GM21717 (cell line): ENCODE data around the gene P2RY6.
"Not testable (repeated sequence)": the region's sequence is repeated elsewhere in the genome, so short reads cannot be mapped to it uniquely, and the experiment has no call there.

Source experiments
- ATAC-seq: cut with Tn5 transposase; IDR thresholded peaks from one replicate; pipeline ENCODE4 v1.9.1; 2021; ENCODE audit warnings: mild to moderate bottlenecking, moderate library complexity; ENCODE audit not compliant: unreplicated experiment

The P2RY6 gene

DNA sequence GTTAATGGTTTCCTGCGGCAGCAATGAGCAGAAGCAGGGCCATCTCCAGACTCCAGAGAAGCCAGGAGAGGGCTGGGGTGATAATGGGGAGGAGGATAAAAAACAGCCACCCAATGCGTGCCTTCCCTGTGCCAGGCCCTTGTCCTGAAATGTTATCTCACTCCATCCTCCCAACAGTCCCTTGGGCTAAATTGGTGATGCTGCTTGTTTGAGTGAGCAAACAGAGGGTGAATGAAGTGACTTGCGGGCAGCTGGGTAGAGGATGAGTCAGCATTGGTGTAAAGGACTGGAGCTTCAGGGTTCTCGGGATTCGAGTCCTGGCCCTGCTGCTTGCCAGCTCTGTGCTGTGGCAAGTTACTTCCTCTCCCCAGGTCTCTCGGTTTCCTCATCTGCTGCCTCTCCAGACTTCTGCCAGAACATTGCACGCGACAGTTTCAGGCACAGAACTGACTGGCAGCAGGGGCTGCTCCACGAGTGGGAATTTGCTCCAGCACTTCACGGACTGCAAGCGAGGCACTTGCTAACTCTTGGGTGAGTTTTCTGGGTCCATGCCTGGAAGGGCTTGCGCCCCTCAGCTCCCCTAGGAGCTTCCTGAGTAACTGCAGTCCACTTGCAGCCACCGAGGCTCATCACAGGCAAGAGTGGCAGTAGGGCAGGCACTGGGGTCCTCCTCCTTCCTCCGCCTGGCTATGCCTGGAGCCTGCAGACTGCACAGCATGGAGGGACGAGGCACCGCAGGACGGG lies at the start of gene P2RY6:
P2RY6 (plus strand) TSS at position 403 of the 744 bp plus-strand sequence. CDS start 24,181 bp downstream, outside the sequence.
- no peak for ATAC-seq

DNA sequence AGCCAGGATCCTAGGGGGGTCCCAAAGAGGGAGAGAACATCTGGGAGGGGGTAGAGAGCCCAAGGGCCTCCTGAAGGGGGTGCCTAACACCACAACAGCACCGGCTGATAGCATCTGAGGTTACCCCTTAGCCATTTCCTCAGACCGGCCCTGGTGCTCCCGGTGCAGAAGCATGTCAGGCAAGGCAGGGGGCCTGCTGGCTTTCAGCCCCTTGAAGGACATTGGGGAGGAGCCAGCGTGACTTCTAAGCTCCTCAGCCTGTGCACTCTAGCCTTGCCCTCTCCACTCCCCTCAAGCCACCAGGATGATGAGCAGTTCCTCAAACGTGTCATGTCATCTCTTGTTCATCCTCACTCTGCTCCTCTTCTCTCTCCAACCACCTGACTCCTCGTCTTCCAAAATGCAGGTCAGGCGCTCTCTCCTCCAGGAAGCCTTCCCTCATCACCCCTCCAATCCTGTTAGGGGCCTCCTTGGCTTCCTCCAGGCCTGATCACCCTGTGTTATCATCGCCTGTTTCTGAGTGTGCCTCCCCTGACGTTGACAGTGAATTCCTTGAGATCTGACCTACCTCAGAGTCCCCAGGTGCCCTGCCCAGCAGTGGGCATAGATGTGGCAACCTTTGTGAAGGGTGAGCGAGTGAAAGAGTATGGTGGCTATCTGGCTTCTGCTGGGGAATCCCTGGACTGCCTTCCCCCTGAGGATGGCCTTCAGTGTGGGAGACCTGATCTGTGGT lies 48.0 kb upstream of the P2RY6 start:
- no peak for ATAC-seq

- ATAC-seq, result no peak
These were observed 47.0 kb upstream of the P2RY6 start for GRCh38 chr11:73225001-73225686.

DNA sequence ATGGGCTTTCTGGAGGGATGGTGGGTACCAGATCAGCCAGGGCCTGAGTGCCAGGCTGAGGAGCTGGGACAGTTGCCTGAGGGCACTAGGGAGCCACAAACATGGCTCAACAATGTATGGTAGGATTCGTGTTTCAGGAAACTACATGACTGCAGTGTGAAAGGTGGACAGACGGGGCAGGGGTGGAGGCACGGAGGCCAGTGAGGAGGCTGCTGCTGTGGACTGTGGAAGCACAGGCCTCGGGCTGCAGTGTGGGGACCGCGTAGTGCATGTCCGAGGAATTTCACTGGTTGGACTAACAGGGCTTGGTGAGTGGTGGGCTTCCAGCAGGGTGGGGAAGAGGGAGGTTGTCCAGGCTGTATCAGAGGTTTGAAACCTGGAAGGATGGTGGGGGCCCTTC lies 46.3 kb upstream of the P2RY6 start:
- no peak for ATAC-seq

DNA sequence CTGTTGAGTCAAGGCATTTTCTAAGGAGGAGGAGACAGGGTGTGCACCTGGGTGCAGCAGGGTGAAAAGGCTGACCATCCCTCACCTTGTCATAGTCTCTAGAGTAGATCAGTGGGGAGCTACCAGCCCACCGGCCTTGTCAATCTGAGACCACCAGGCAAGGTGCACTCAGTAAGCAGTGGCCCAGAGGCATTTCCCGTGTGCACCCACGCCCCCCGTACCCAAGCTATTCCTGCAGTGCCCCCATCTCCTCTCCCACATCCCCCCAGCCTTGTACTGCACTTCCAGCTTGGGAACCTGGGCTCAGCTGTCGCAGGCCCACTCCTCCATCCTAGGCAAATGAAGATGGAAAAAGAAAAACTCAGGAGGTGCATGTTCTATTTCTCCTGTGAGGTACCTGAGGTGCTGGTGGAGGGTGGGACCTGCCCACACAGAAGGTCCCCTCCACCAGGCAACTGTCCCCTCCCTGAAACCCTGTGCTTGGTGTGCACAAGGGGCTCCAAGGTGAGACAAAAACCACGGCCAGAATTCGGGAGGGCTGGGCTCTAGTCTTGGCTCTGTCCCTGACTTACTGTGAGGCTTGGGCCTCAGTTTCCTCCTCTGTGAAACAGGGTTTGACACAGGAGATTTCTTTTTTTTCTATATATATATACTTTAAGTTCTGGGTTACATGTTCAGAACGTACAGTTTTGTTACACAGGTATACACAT lies 45.7 kb upstream of the P2RY6 start:
- no peak for ATAC-seq

DNA sequence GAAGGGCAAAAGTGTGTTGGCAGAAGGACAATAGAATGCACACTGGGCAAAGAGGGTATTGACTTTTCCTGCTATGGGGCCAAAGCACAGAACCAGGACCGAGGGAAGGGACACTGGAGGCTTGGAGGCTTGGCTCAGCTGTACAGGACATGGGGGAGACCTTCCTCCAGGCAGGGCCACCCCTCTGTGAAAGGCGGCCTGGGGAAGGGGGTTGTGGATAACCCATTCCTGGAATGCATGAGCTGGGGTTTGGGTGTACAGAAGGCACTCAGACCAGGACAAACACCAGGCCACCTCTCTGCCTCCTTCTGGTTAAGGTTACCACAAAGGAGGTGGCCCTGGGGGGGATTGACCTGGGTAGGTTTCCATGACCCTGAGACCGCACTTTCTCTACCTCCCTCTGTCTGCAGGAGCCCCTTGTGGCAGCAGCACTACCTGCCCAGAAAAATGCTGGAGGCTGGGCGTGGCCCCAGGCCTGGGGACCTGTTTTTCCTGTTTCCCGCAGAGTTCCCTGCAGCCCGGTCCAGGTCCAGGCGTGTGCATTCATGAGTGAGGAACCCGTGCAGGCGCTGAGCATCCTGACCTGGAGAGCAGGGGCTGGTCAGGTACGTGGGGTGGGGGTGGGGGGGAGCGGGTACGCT lies 44.4 kb upstream of the P2RY6 start:
- no peak for ATAC-seq

DNA sequence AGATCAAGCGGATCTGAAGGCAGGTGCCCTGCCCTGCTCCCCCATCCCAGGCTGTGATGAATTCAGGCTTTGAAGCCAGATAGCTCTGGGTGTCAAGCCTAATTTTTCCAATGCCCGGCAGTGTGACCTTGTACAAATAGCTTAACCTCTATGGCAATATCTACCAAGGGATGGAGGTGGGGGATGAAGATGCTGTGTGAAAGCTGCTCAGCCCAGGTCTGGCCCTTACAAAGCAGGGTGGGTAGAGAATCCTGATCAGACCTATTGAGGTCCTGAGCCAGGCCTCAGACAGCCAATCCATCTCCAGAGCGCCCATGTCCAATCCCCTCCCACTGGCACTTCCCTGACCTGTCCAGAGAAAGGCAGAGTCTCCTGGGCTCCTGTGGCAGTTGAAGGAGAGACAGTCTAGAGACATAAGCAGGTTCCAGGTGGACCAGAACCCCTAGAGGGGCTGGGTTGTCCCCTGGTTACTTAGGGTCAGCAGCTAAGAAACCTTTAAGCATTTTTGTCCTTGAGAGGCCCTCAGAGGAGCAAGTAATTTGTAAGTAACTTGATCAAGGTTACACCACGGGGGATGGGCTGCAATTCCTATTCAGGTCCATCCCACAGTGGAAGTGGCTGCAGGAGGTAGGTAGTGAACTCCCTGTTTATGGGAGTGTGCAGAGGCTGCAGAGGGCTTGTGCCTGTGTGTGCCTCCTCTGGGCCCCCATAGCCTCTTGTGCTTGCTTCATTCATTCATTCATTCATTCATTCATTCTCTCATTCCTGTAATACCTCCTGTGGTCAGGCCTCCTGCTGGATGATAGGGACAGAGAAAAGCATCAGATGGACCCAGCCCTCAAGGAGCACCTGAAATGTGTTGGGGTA lies 43.6 kb upstream of the P2RY6 start:
- ATAC-seq, result no peak

DNA sequence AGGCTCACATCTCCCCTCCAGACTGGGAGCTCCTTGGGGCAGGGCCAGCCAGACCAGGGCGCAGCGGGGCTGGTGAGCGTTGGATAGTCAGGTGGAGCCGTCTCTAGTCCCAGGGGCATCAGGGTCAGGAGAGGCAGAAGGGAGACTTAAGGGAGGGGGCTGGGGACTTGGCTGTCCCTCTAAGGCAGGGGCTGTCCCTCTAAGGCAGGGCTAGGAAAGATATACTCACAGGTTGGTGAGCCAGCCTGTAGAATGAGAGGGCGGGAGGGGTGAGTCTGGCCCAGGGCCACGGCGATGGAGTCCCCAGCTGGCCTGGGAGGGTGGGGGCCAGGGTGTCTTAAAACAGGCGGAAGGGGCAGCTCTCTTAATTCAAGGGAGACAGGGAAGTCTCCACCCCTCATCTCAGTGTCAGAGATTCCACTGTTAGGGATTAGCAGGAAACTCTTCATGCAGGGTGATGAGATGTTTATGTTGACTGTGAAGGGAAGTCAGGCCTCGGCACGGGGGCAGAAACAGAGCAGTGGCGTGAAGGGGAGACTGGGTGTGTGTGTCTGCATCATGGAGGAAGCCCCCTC lies 42.7 kb upstream of the P2RY6 start:
- no peak for ATAC-seq

GRCh38 chr11:73229896-73230875 lies 42.0 kb upstream of the P2RY6 start:
- ATAC-seq, result no peak

DNA sequence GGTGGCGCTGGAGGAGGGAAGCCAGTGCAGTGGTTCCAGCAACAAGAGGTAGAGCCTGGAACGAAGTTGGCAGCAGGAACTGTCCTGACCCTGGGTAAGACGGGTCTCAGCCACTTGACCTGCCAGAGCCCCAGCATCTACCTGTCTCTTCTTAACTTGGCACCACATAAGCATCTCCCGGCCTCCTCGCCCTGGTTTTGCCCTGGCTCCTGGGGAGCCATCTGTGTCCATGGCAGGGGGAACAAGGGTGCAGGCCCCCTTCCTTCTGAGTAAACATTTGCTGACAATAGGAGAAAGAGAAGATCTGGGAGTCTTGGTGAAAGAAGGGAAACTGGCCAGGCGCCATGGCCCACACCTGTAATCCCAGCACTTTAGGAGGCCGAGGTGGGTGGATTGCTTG lies 41.2 kb upstream of the P2RY6 start:
- no peak for ATAC-seq

GRCh38 chr11:73232487-73232886 lies 39.7 kb upstream of the P2RY6 start:
- not testable (repeated sequence) for ATAC-seq

GRCh38 chr11:73233211-73233610 lies 38.9 kb upstream of the P2RY6 start:
- no peak for ATAC-seq

DNA sequence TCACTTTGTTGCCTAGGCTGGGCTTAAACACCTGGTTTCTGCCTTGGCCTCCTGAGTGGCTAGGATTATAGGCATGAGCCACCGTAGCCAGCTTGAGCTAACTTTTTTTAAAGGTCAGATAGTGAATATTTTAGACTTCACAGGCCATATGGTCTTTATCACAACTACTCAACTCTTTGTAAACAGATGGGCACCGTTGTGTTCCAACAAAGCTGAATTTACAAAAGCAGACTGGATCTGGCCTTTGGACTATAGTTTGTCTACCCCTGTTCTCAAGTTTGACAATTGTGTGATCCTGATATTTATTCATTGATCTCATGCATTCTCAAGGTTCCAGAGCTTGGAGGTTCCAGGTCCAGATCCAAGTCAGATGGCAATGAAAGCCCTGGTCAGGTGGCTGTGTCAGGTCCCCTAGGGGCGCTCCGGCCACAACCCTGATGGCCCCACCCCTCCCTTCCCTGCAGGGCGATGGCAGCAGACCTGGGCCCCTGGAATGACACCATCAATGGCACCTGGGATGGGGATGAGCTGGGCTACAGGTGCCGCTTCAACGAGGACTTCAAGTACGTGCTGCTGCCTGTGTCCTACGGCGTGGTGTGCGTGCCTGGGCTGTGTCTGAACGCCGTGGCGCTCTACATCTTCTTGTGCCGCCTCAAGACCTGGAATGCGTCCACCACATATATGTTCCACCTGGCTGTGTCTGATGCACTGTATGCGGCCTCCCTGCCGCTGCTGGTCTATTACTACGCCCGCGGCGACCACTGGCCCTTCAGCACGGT lies 38.3 kb upstream of the P2RY6 start:
- ATAC-seq, result no peak

- no peak for ATAC-seq
These were observed 37.5 kb upstream of the P2RY6 start for GRCh38 chr11:73234471-73235181.

DNA sequence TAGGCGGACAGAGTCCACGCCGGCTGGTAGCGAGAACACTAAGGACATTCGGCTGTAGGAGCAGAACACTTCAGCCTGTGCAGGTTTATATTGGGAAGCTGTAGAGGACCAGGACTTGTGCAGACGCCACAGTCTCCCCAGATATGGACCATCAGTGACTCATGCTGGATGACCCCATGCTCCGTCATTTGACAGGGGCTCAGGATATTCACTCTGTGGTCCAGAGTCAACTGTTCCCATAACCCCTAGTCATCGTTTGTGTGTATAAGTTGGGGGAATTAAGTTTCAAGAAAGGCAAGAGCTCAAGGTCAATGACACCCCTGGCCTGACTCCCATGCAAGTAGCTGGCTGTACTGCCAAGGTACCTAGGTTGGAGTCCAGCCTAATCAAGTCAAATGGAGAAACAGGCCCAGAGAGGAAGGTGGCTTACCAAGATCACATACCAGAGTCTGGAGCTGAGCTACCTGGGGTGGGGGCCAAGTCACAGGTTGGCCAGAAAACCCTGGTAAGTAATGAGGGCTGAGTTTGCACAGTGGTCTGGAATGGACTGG lies 36.8 kb upstream of the P2RY6 start:
- no peak for ATAC-seq

- ATAC-seq, result no peak
These were observed 35.9 kb upstream of the P2RY6 start for GRCh38 chr11:73236205-73236765.
